SK-N-SH (cell line): ENCODE data around the gene DLEC1. TPM values are rescaled to one million over a fixed set of nuclear protein-coding genes. Genes with fewer than 3 reads are reported as not detected.

Experiments
- CTCF ChIA-PET: fragments of 300-600, 350-600 bp; formaldehyde crosslinking; extraction: SDS; loops from one replicate; lab custom pipeline; 2021; lab: Yijun Ruan, JAX
- POLR2A ChIA-PET: fragments of 350-600 bp; sonication (Branson Sonifier 250); formaldehyde crosslinking; extraction: SDS; loops from one replicate; lab custom pipeline; 2020; ENCODE audit warnings: antibody characterized with exemption, inconsistent platforms; lab: Yijun Ruan, JAX
- DNase-seq: peaks from one replicate; pipeline ENCODE4 v3.0.0; 2012
- H2AFZ ChIP-seq: fragments of 200-600 bp; sonication (generic); 2 replicates; pipeline ENCODE4 v1.8.1; 2016; ENCODE audit warnings: antibody characterized with exemption, mild to moderate bottlenecking, low read depth
- H3F3A ChIP-seq: fragments of 200-600 bp; sonication (generic); replicated peaks from 2 replicates; pipeline ENCODE3; 2016; ENCODE audit warnings: antibody characterized with exemption, mild to moderate bottlenecking; ENCODE audit not compliant: insufficient read depth
- H3K27ac ChIP-seq, 2 experiments: fragments of 200-500 bp in 1 of 2; fragments of 200-600 bp in 1 of 2; sonication (Bioruptor generic) in 1 of 2; sonication (generic), shearing (Covaris generic) in 1 of 2; 2 replicates each; pipeline versions ENCODE4 v1.5.1 to v1.6.1; 2014 to 2016; ENCODE audit warnings: low read depth in 2 of 2, inconsistent platforms in 1 of 2, low read length in 1 of 2, mild to moderate bottlenecking in 1 of 2, mixed read lengths in 1 of 2
- H3K27me3 ChIP-seq: fragments of 200-600 bp; sonication (generic), shearing (Covaris generic); 2 replicates; pipeline ENCODE4 v1.6.1; 2016; ENCODE audit warnings: mixed run types; ENCODE audit not compliant: insufficient read depth
- H3K36me3 ChIP-seq, 2 experiments: fragments of 200-500 bp in 1 of 2; fragments of 200-600 bp in 1 of 2; sonication (Bioruptor generic) in 1 of 2; sonication (generic) in 1 of 2; replicated peaks in 1 of 2; 2 replicates each; pipeline versions ENCODE3 to v1.5.1; 2014 to 2016; ENCODE audit warnings: low read length in 1 of 2, mild to moderate bottlenecking in 1 of 2; ENCODE audit not compliant: insufficient read depth in 2 of 2, control insufficient read depth in 1 of 2
- H3K4me1 ChIP-seq, 2 experiments: fragments of 200-500 bp in 1 of 2; fragments of 200-600 bp in 1 of 2; sonication (Bioruptor generic) in 1 of 2; sonication (generic), shearing (Covaris generic) in 1 of 2; 2 replicates each; pipeline versions ENCODE4 v1.5.1 to v1.6.1; 2014 to 2016; ENCODE audit warnings: low read depth in 1 of 2, low read length in 1 of 2, mixed run types in 1 of 2; ENCODE audit not compliant: insufficient read depth in 2 of 2, control insufficient read depth in 1 of 2
- H3K4me2 ChIP-seq: fragments of 200-600 bp; sonication (generic), shearing (Covaris generic); 2 replicates; pipeline ENCODE4 v1.6.1; 2017; ENCODE audit warnings: mixed run types
- H3K4me3 ChIP-seq, 2 experiments: fragments of 200-500 bp in 1 of 2; fragments of 200-600 bp in 1 of 2; sonication (Bioruptor generic) in 1 of 2; sonication (generic), shearing (Covaris generic) in 1 of 2; 2 replicates each; pipeline versions ENCODE4 v1.5.1 to v1.8.1; 2014 to 2016; ENCODE audit warnings: low read depth in 2 of 2, inconsistent platforms in 1 of 2, low read length in 1 of 2, mild to moderate bottlenecking in 1 of 2, mixed read lengths in 1 of 2, moderate library complexity in 1 of 2
- H3K79me2 ChIP-seq: fragments of 200-600 bp; sonication (generic); 2 replicates; pipeline ENCODE4 v1.8.1; 2017; ENCODE audit warnings: mild to moderate bottlenecking; ENCODE audit not compliant: insufficient read depth
- H3K9ac ChIP-seq: fragments of 200-600 bp; sonication (generic); 2 replicates; pipeline ENCODE4 v1.6.1; 2017; ENCODE audit warnings: mixed run types
- H3K9me2 ChIP-seq: fragments of 200-600 bp; sonication (generic); 2 replicates; pipeline ENCODE4 v1.6.1; 2017; ENCODE audit warnings: mixed run types
- H3K9me3 ChIP-seq: fragments of 200-600 bp; sonication (generic); 2 replicates; pipeline ENCODE4 v1.6.1; 2017; ENCODE audit warnings: mixed run types, mild to moderate bottlenecking, moderate library complexity
- H4K20me1 ChIP-seq: fragments of 200-600 bp; sonication (generic); 2 replicates; pipeline ENCODE4 v1.6.1; 2017; ENCODE audit warnings: mild to moderate bottlenecking, mixed run types; ENCODE audit not compliant: insufficient read depth
- CHD2 ChIP-seq: fragments of 150-350 bp; IDR thresholded peaks from 2 replicates; pipeline ENCODE4 v1.6.1; 2018; ENCODE audit warnings: low read length; ENCODE audit not compliant: partially characterized antibody
- ELF1 ChIP-seq: IDR thresholded peaks from 2 replicates; pipeline ENCODE4 v1.4.0; 2012
- EP300 ChIP-seq, 2 experiments: IDR thresholded peaks; 2 replicates each; pipeline versions ENCODE4 v1.4.0 to v1.6.1; 2012; ENCODE audit warnings: borderline replicate concordance in 1 of 2, low read depth in 1 of 2, low read length in 1 of 2
- FOSL2 ChIP-seq: IDR thresholded peaks from 2 replicates; pipeline ENCODE4 v1.4.0; 2012; ENCODE audit warnings: low read depth, mild to moderate bottlenecking, moderate library complexity, borderline replicate concordance
- FOXM1 ChIP-seq: IDR thresholded peaks from 2 replicates; pipeline ENCODE4 v1.4.0; 2012; ENCODE audit warnings: low read depth, mild to moderate bottlenecking
- GATA2 ChIP-seq: sonication (generic); formaldehyde crosslinking; IDR thresholded peaks from 2 replicates; pipeline ENCODE4 v1.5.0; 2020; ENCODE audit warnings: mild to moderate bottlenecking, missing genetic modification reagents
- JUND ChIP-seq: IDR thresholded peaks from 2 replicates; pipeline ENCODE4 v1.4.0; 2012
- MXI1 ChIP-seq: IDR thresholded peaks from 2 replicates; pipeline ENCODE4 v1.6.1; 2012; ENCODE audit warnings: mild to moderate bottlenecking, low read depth, low read length, improper control_type of control experiment
- NRF1 ChIP-seq: IDR thresholded peaks from 2 replicates; pipeline ENCODE4 v1.6.1; 2012; ENCODE audit warnings: low read depth, mild to moderate bottlenecking, low read length
- POLR2AphosphoS5 ChIP-seq: IDR thresholded peaks from 2 replicates; pipeline ENCODE4 v1.6.1; 2012; ENCODE audit warnings: low read depth, low read length
- RFX5 ChIP-seq: IDR thresholded peaks from 2 replicates; pipeline ENCODE4 v1.6.1; 2012; ENCODE audit warnings: mild to moderate bottlenecking, improper control_type of control experiment, low read length
- SMC3 ChIP-seq: IDR thresholded peaks from 2 replicates; pipeline ENCODE4 v1.6.1; 2012; ENCODE audit warnings: low read depth, low read length, improper control_type of control experiment
- TAF1 ChIP-seq: IDR thresholded peaks from 2 replicates; pipeline ENCODE4 v1.6.1; 2012; ENCODE audit warnings: low read depth, mild to moderate bottlenecking, low read length, moderate library complexity, borderline replicate concordance
- TCF12 ChIP-seq: IDR thresholded peaks from 2 replicates; pipeline ENCODE4 v1.4.0; 2012
- TEAD4 ChIP-seq: IDR thresholded peaks from 2 replicates; pipeline ENCODE4 v1.4.0; 2012; ENCODE audit warnings: mild to moderate bottlenecking, borderline replicate concordance; ENCODE audit not compliant: insufficient read depth
- WGBS: methylation state at CpG from one replicate; pipeline ENCODE4 v1.1.6; 2017; ENCODE audit warnings: low lambda C conversion rate; 5-methylcytosine and 5-hydroxymethylcytosine counted together
- polyA plus RNA-seq, 3 experiments: library from polyadenylated mRNA; depleted of rRNA; stranded (reverse); fragments of >200 nt; gene quantifications; 2 replicates each; pipeline ENCODE4 v1.2.3, GENCODE V29; 2012
- TF ChIP-seq, protein P1 (sequence below): IDR thresholded peaks from 2 replicates; pipeline ENCODE4 v1.4.0; 2012; ENCODE audit warnings: low read depth, borderline replicate concordance
- TF ChIP-seq, protein P2 (sequence below): fragments of 150-350 bp; IDR thresholded peaks from 2 replicates; pipeline ENCODE4 v1.6.1; 2016; ENCODE audit warnings: mild to moderate bottlenecking, low read depth, low read length
- TF ChIP-seq, protein P3 (sequence below): IDR thresholded peaks from 2 replicates; pipeline ENCODE4 v1.6.1; 2012; ENCODE audit warnings: mild to moderate bottlenecking, low read depth, low read length, moderate library complexity
- TF ChIP-seq, protein P4 (sequence below): fragments of 150-350 bp; IDR thresholded peaks from 2 replicates; pipeline ENCODE4 v1.6.1; 2017; ENCODE audit warnings: antibody characterized with exemption, low read length, low read depth, borderline replicate concordance

DLEC1 gene
- polyA plus RNA-seq, 1 of the 3 experiments (the other 2 are of a cell fraction) = 0.02 TPM

DNA sequence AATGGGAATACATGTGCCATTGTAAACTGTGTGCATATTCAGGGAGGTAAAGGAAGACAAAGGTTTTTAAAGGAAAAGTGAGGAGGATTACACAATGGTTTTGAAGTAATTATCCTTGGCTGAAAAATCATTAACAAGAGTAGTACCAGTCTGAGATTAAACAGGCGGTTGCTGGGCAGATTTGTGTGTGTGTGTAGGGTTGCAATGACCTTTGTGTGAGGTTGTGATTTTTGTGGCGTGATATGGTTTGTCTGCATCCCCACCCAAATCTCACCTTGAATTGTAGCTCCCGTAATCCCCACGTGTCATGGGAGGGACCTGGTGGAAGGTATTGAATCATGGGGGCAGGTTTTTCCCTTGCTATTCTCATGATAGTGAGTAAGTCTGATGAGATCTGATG is 7.0 kb downstream of the DLEC1 start:
- POLR2A ChIA-PET = no interaction called here
- Histone ChIP-seq H3F3A (no peaks in the 10 kb centered on the region), H3K27me3 (peaks cover 4% of the 10 kb centered on the region; the same call in 1 of the 2 replicates), H4K20me1 (no peaks in the 10 kb centered on the region), H3K9me2 (no peaks in the 10 kb centered on the region), H3K79me2 (no peaks in the 10 kb centered on the region), H3K4me1 (no peaks in the 10 kb centered on the region), H3K36me3 (no peaks in the 10 kb centered on the region), H2AFZ (no peak overlapping the region), H3K27ac (no peak overlapping the region), H3K9ac (no peak overlapping the region), H3K9me3 (no peaks in the 10 kb centered on the region), H3K4me2 (no peak overlapping the region), H3K4me3 (no peak overlapping the region)
- CTCF ChIA-PET = no interaction called here
- WGBS = 42% methylated on average over 3 of the region's 4 CpGs
- no peak for DNase-seq
- TF ChIP-seq FOSL2 (no peak), ELF1 (no peak), EP300 (IDR thresholded peaks at IDR 0.05; ENCODE audit: borderline replicate concordance in 1 of 2, low read depth in 1 of 2, low read length in 1 of 2) (no peak), CHD2 (no peak), TEAD4 (no peak), GATA2 (CRISPR knock-in tag) (no peak), FOXM1 (no peak), SMC3 (no peak), RFX5 (no peak), MXI1 (no peak), JUND (no peak), TCF12 (no peak), POLR2AphosphoS5 (no peak), TAF1 (no peak), NRF1 (no peak)
- TF ChIP-seq, protein P1, sequence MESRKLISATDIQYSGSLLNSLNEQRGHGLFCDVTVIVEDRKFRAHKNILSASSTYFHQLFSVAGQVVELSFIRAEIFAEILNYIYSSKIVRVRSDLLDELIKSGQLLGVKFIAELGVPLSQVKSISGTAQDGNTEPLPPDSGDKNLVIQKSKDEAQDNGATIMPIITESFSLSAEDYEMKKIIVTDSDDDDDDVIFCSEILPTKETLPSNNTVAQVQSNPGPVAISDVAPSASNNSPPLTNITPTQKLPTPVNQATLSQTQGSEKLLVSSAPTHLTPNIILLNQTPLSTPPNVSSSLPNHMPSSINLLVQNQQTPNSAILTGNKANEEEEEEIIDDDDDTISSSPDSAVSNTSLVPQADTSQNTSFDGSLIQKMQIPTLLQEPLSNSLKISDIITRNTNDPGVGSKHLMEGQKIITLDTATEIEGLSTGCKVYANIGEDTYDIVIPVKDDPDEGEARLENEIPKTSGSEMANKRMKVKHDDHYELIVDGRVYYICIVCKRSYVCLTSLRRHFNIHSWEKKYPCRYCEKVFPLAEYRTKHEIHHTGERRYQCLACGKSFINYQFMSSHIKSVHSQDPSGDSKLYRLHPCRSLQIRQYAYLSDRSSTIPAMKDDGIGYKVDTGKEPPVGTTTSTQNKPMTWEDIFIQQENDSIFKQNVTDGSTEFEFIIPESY = no peak
- TF ChIP-seq, protein P2, sequence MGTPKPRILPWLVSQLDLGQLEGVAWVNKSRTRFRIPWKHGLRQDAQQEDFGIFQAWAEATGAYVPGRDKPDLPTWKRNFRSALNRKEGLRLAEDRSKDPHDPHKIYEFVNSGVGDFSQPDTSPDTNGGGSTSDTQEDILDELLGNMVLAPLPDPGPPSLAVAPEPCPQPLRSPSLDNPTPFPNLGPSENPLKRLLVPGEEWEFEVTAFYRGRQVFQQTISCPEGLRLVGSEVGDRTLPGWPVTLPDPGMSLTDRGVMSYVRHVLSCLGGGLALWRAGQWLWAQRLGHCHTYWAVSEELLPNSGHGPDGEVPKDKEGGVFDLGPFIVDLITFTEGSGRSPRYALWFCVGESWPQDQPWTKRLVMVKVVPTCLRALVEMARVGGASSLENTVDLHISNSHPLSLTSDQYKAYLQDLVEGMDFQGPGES = no peak
- TF ChIP-seq, protein P3, sequence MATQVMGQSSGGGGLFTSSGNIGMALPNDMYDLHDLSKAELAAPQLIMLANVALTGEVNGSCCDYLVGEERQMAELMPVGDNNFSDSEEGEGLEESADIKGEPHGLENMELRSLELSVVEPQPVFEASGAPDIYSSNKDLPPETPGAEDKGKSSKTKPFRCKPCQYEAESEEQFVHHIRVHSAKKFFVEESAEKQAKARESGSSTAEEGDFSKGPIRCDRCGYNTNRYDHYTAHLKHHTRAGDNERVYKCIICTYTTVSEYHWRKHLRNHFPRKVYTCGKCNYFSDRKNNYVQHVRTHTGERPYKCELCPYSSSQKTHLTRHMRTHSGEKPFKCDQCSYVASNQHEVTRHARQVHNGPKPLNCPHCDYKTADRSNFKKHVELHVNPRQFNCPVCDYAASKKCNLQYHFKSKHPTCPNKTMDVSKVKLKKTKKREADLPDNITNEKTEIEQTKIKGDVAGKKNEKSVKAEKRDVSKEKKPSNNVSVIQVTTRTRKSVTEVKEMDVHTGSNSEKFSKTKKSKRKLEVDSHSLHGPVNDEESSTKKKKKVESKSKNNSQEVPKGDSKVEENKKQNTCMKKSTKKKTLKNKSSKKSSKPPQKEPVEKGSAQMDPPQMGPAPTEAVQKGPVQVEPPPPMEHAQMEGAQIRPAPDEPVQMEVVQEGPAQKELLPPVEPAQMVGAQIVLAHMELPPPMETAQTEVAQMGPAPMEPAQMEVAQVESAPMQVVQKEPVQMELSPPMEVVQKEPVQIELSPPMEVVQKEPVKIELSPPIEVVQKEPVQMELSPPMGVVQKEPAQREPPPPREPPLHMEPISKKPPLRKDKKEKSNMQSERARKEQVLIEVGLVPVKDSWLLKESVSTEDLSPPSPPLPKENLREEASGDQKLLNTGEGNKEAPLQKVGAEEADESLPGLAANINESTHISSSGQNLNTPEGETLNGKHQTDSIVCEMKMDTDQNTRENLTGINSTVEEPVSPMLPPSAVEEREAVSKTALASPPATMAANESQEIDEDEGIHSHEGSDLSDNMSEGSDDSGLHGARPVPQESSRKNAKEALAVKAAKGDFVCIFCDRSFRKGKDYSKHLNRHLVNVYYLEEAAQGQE = no peak
- TF ChIP-seq, protein P4, sequence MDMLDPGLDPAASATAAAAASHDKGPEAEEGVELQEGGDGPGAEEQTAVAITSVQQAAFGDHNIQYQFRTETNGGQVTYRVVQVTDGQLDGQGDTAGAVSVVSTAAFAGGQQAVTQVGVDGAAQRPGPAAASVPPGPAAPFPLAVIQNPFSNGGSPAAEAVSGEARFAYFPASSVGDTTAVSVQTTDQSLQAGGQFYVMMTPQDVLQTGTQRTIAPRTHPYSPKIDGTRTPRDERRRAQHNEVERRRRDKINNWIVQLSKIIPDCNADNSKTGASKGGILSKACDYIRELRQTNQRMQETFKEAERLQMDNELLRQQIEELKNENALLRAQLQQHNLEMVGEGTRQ = no peak
